DMS79 (cell line): Measurements from ENCODE around the gene SUPT20HL1.

Experiments
- DNase-seq: peaks from one replicate; lab custom pipeline; 2025; lab: John Stamatoyannopoulos, UW

The SUPT20HL1 gene

GRCh38 chrX:24396931-24397279 is 36.5 kb downstream of the SUPT20HL1 start:
- DNase-seq, result no peak

GRCh38 chrX:24398766-24399165 is 38.3 kb downstream of the SUPT20HL1 start:
- no peak for DNase-seq

- no peak for DNase-seq
These were observed 39.1 kb downstream of the SUPT20HL1 start for GRCh38 chrX:24399550-24399949.

GRCh38 chrX:24405959-24406358 is 45.5 kb downstream of the SUPT20HL1 start:
- no peak for DNase-seq
